HepG2 (cell line): ENCODE data around the gene CAMK1D. TPM values are rescaled to one million over a fixed set of nuclear protein-coding genes. Genes with fewer than 3 reads are reported as not detected.
A peak's percentile ranks its signal among the peaks of the same experiment; 100 is the strongest.

Experiments
- ATAC-seq: fragments of 200-7000 bp; cut with Tn5 transposase; 3 replicates; pipeline ENCODE4 v1.9.1; 2020; ENCODE audit warnings: mild to moderate bottlenecking, moderate library complexity
- BruUV-seq: library from RNA; stranded (reverse); fragments of 400-500 nt; replicated peaks from 2 replicates; lab custom pipeline; 2021; lab: Mats Ljungman, UMichigan
- CTCF ChIA-PET: fragments of 300-600 bp; formaldehyde crosslinking; extraction: SDS; loops from one replicate; lab custom pipeline; 2021; ENCODE audit warnings: low total read pairs, inconsistent platforms, low intra/inter-chr PET ratio; lab: Yijun Ruan, JAX
- POLR2A ChIA-PET: fragments of 350-600 bp; sonication (Branson Sonifier 250); formaldehyde crosslinking; loops from one replicate; lab custom pipeline; 2020; ENCODE audit warnings: antibody characterized with exemption, inconsistent platforms; lab: Yijun Ruan, JAX
- DNase-seq: peaks from one replicate; pipeline ENCODE4 v3.0.0-alpha.2; 2015; ENCODE audit warnings: low spot score
- FAIRE-seq: peaks from 3 replicates; lab custom pipeline; 2011; peaks lifted over from hg19 to GRCh38; lab: Jason Lieb, UNC
- H2AFZ ChIP-seq: one replicate; pipeline ENCODE4 v1.6.1; 2011; ENCODE audit warnings: low read length, inconsistent platforms
- H3K27ac ChIP-seq: fragments of 300-600 bp; 3 replicates; pipeline ENCODE4 v1.8.0; 2011; ENCODE audit warnings: mixed run types, mild to moderate bottlenecking, mixed read lengths, low read length, inconsistent platforms; ENCODE audit not compliant: insufficient read depth; ENCODE audit errors: extremely low read length
- H3K27me3 ChIP-seq, 2 experiments: fragments of 200-600 bp in 1 of 2; 2 replicates in 1 of 2; 3 replicates in 1 of 2; pipeline versions ENCODE4 v1.6.0 to v1.8.0; 2011; ENCODE audit warnings: low read length in 2 of 2, mild to moderate bottlenecking in 2 of 2, moderate library complexity in 2 of 2, inconsistent platforms in 1 of 2; ENCODE audit not compliant: insufficient read depth in 2 of 2, control insufficient read depth in 1 of 2
- H3K36me3 ChIP-seq, 2 experiments: fragments of 200-600 bp in 1 of 2; replicated peaks in 1 of 2; 2 replicates in 1 of 2; 3 replicates in 1 of 2; pipeline versions ENCODE4 v1.5.1 to v1.8.0; 2011; ENCODE audit warnings: low read length in 2 of 2, inconsistent platforms in 1 of 2; ENCODE audit not compliant: insufficient read depth in 2 of 2, control insufficient read depth in 1 of 2
- H3K4me1 ChIP-seq: 2 replicates; pipeline ENCODE4 v1.5.1; 2012; ENCODE audit warnings: low read length, inconsistent platforms; ENCODE audit not compliant: insufficient read depth
- H3K4me2 ChIP-seq: 2 replicates; pipeline ENCODE4 v1.6.0; 2011; ENCODE audit warnings: low read depth, low read length, inconsistent platforms
- H3K4me3 ChIP-seq, 3 experiments: fragments of 200-600 bp in 1 of 3; sonication (generic), shearing (Covaris generic) in 1 of 3; replicated peaks in 1 of 3; 2 replicates each; pipeline ENCODE4 v1.5.1; 2011 to 2016; ENCODE audit warnings: low read length in 3 of 3, inconsistent platforms in 2 of 3, low read depth in 2 of 3, mild to moderate bottlenecking in 2 of 3, control low read depth in 1 of 3, mixed read lengths in 1 of 3; ENCODE audit not compliant: insufficient read depth in 1 of 3
- H3K79me2 ChIP-seq: one replicate; pipeline ENCODE4 v1.6.1; 2011; ENCODE audit warnings: low read length, inconsistent platforms; ENCODE audit not compliant: insufficient read depth
- H3K9ac ChIP-seq: 2 replicates; pipeline ENCODE4 v1.6.0; 2011; ENCODE audit warnings: mild to moderate bottlenecking, low read depth, low read length, inconsistent platforms; ENCODE audit not compliant: insufficient read depth
- H3K9me3 ChIP-seq: 2 replicates; pipeline ENCODE4 v1.5.1; 2012; ENCODE audit warnings: mild to moderate bottlenecking, low read length
- H4K20me1 ChIP-seq: 2 replicates; pipeline ENCODE4 v1.6.0; 2011; ENCODE audit warnings: inconsistent platforms, mild to moderate bottlenecking, low read length, moderate library complexity; ENCODE audit not compliant: insufficient read depth
- AKAP8 ChIP-seq: sonication (generic); formaldehyde crosslinking; IDR thresholded peaks from 2 replicates; pipeline ENCODE4 v1.5.1; 2020; ENCODE audit warnings: mild to moderate bottlenecking, missing genetic modification reagents
- ARID5B ChIP-seq: IDR thresholded peaks from 2 replicates; pipeline ENCODE4 v1.4.0; 2020; ENCODE audit warnings: mild to moderate bottlenecking, missing genetic modification reagents
- CCDC6 ChIP-seq: sonication (generic); formaldehyde crosslinking; IDR thresholded peaks from 2 replicates; pipeline ENCODE4 v1.8.1; 2022; ENCODE audit warnings: mild to moderate bottlenecking, missing genetic modification reagents, moderate library complexity
- CEBPB ChIP-seq: IDR thresholded peaks from 2 replicates; pipeline ENCODE4 v1.6.1; 2011; ENCODE audit warnings: low read depth, low read length, improper control_type of control experiment, borderline replicate concordance
- GFI1 ChIP-seq: sonication (generic); formaldehyde crosslinking; IDR thresholded peaks from 2 replicates; pipeline ENCODE4 v1.5.0; 2020; ENCODE audit warnings: missing genetic modification reagents, mild to moderate bottlenecking, borderline replicate concordance
- NCOR1 ChIP-seq: fragments of 200-600 bp; sonication (generic); IDR thresholded peaks from 2 replicates; pipeline ENCODE4 v1.7.0; 2017; ENCODE audit warnings: antibody characterized with exemption, low read length, borderline replicate concordance
- PHF5A ChIP-seq: IDR thresholded peaks from one replicate; pipeline ENCODE4 v1.6.1; 2018; ENCODE audit warnings: low read depth, missing genetic modification reagents; ENCODE audit not compliant: unreplicated experiment
- RAD21 ChIP-seq: fragments of 450-650 bp; formaldehyde crosslinking; IDR thresholded peaks from 2 replicates; pipeline ENCODE4 v1.5.0; 2020; ENCODE audit warnings: mild to moderate bottlenecking
- SP1 ChIP-seq, 2 experiments: fragments of 450-650 bp in 1 of 2; sonication (generic) in 1 of 2; formaldehyde crosslinking in 1 of 2; IDR thresholded peaks; 2 replicates each; pipeline versions ENCODE4 v1.4.0 to v1.6.1; 2016 to 2020; ENCODE audit warnings: missing genetic modification reagents in 1 of 2
- ZMYM3 ChIP-seq: sonication (generic); formaldehyde crosslinking; IDR thresholded peaks from 2 replicates; pipeline ENCODE4 v1.5.1; 2020; ENCODE audit warnings: mild to moderate bottlenecking, missing genetic modification reagents
- ZNF136 ChIP-seq: sonication (generic); formaldehyde crosslinking; IDR thresholded peaks from 2 replicates; pipeline ENCODE4 v1.8.1; 2022; ENCODE audit warnings: low read depth, mild to moderate bottlenecking, moderate library complexity, missing genetic modification reagents
- ZNF576 ChIP-seq: sonication (generic); formaldehyde crosslinking; IDR thresholded peaks from 2 replicates; pipeline ENCODE4 v1.4.0; 2020; ENCODE audit warnings: mild to moderate bottlenecking, missing genetic modification reagents
- ZNF615 ChIP-seq: sonication (generic); formaldehyde crosslinking; IDR thresholded peaks from 2 replicates; pipeline ENCODE4 v1.5.0; 2020; ENCODE audit warnings: mild to moderate bottlenecking, missing genetic modification reagents, borderline replicate concordance
- ZNF672 ChIP-seq: sonication (generic); formaldehyde crosslinking; IDR thresholded peaks from 2 replicates; pipeline ENCODE4 v1.8.1; 2022; ENCODE audit warnings: missing genetic modification reagents
- ZNF691 ChIP-seq: sonication (generic); formaldehyde crosslinking; IDR thresholded peaks from 2 replicates; pipeline ENCODE4 v1.4.0; 2020; ENCODE audit warnings: missing genetic modification reagents, low read depth, mild to moderate bottlenecking, borderline replicate concordance
- ZSCAN21 ChIP-seq: sonication (generic); formaldehyde crosslinking; IDR thresholded peaks from 2 replicates; pipeline ENCODE4 v1.8.0; 2022; ENCODE audit warnings: mild to moderate bottlenecking, missing genetic modification reagents, moderate library complexity, borderline replicate concordance
- WGBS: methylation state at CpG from one replicate; pipeline ENCODE4 v1.1.6; 2017; ENCODE audit warnings: low lambda C conversion rate; 5-methylcytosine and 5-hydroxymethylcytosine counted together
- in situ Hi-C: cut with HindIII; loops from 2 replicates; pipeline ENCODE4 v1.10.0; 2017; ENCODE audit warnings: low pct_unique_long_range_greater_than_20kb; ENCODE audit not compliant: extremely low pct_ligation_motif_present
- intact Hi-C: fragments of 100-400 bp; cut with micrococcal nuclease; formaldehyde crosslinking; loops from one replicate; pipeline ENCODE4 v1.10.0; 2022; ENCODE audit not compliant: unreplicated experiment
- polyA plus RNA-seq, 8 experiments: library from polyadenylated mRNA; depleted of rRNA in 3 of 8; stranded (reverse) in 7 of 8; unstranded in 1 of 8; fragments of >200 nt; fragmentation: Illumina TruSeq in 4 of 8; extraction: Trizol in 4 of 8; gene quantifications; 2 replicates each; pipeline versions ENCODE4 v1.2.1 to v1.2.3, GENCODE V29; 2011 to 2016; ENCODE audit warnings: low read depth in 4 of 8, missing spikeins in 1 of 8, mixed read lengths in 1 of 8; ENCODE audit not compliant: insufficient read depth in 1 of 8
- total RNA-seq, 5 experiments: library from RNA; depleted of rRNA; stranded (reverse); fragments of >200 nt; fragmentation: Illumina TruSeq; extraction: Trizol; gene quantifications; 2 replicates each; pipeline ENCODE4 v1.2.3, GENCODE V29; 2016; ENCODE audit warnings: low read depth in 1 of 5
- TF ChIP-seq, protein P1 (sequence below): sonication (generic); formaldehyde crosslinking; IDR thresholded peaks from 2 replicates; pipeline ENCODE4 v1.5.0; 2020; ENCODE audit warnings: mild to moderate bottlenecking, missing genetic modification reagents, moderate library complexity

Gene CAMK1D
- total and polyA plus RNA-seq, 2 of the 13 experiments (the other 11 are each of a cell fraction or from before 2014, with no cell fraction given), result under 0.01 TPM; not detected in 1

DNA sequence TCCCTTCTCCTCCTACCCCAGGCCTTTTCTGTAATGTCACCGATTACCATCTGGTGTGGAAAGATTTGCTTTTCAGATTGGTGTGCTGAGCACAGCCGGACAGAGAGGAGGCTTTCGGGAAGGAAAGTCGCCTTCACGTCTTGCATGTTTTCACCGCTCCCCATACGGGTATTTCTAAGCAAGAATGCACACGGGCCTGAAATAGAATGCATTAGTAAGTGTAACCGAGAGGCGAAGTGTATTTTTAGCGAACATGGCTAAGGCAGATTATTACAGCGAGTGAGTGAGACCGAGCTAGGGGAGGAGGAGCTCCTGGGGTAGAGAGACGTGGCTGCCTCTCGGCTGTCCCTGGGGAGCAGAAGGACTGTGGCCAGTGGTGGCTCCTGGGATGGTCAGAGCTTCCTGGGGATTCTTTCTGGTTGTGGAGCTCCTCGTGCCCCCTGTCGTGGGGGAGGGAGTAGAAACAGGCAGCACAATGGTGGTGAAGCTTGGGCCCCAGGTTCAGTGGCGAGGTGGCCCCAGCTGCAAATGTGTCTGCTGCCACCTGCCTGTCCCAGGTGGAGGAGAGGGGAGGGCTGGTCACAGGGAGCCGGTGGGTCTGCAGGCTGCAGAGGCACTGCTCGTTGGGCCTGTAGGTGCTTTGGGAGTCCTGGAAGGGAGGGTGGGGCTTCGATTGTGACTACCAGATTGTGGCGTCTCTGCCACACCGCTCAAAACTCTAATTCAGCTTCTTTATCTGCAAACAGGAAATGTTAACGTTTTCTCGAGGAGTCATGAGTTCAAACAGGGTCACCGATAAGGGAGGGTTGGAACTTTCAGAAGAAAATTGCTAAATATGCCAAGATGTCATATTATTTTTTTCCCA is 135.8 kb downstream of the CAMK1D start:
- H2AFZ ChIP-seq, result no peak overlapping the region
- intact Hi-C loops, result no loop called here
- no TSS peak for BruUV-seq
- ATAC-seq, result peak; percentile 89
- in situ Hi-C loops, result no loop called here
- no peak overlapping the region for H3K27ac ChIP-seq
- WGBS, result 54% methylated on average over 26 of the region's 26 CpGs
- FAIRE-seq, result no peak
- no peaks in the 10 kb centered on the region for H4K20me1 ChIP-seq
- H3K9me3 ChIP-seq, result no peaks in the 10 kb centered on the region
- DNase-seq, result peak; percentile 13
- no peaks in the 10 kb centered on the region for H3K79me2 ChIP-seq
- H3K4me3 ChIP-seq, result no peak overlapping the region
- no peak overlapping the region for H3K9ac ChIP-seq
- H3K4me1 ChIP-seq, result no peaks in the 10 kb centered on the region
- no peak overlapping the region for H3K4me2 ChIP-seq
- CTCF ChIA-PET, result no interaction called here
- no peaks in the 10 kb centered on the region for H3K36me3 ChIP-seq
- POLR2A ChIA-PET, result no interaction called here
- H3K27me3 ChIP-seq, result no peaks in the 10 kb centered on the region; a peak in 1 of 5 replicates
- no peak for TF ChIP-seq GFI1 (CRISPR knock-in tag)
- TF ChIP-seq SP1 (IDR thresholded peaks at IDR 0.05), result no peak
- TF ChIP-seq SP1 (CRISPR knock-in tag; IDR thresholded peaks at IDR 0.05), result no peak
- TF ChIP-seq, protein P1, sequence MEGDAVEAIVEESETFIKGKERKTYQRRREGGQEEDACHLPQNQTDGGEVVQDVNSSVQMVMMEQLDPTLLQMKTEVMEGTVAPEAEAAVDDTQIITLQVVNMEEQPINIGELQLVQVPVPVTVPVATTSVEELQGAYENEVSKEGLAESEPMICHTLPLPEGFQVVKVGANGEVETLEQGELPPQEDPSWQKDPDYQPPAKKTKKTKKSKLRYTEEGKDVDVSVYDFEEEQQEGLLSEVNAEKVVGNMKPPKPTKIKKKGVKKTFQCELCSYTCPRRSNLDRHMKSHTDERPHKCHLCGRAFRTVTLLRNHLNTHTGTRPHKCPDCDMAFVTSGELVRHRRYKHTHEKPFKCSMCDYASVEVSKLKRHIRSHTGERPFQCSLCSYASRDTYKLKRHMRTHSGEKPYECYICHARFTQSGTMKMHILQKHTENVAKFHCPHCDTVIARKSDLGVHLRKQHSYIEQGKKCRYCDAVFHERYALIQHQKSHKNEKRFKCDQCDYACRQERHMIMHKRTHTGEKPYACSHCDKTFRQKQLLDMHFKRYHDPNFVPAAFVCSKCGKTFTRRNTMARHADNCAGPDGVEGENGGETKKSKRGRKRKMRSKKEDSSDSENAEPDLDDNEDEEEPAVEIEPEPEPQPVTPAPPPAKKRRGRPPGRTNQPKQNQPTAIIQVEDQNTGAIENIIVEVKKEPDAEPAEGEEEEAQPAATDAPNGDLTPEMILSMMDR (CRISPR knock-in tag), result peak; percentile 67
- no peak for TF ChIP-seq ZNF576 (CRISPR knock-in tag)
- TF ChIP-seq ZSCAN21 (CRISPR knock-in tag), result no peak
- TF ChIP-seq CEBPB, result no peak
- TF ChIP-seq PHF5A, result no peak
- no peak for TF ChIP-seq ZNF691 (CRISPR knock-in tag)
- no peak for TF ChIP-seq ARID5B (CRISPR knock-in tag)
- TF ChIP-seq AKAP8 (CRISPR knock-in tag), result no peak
- no peak for TF ChIP-seq ZNF136 (CRISPR knock-in tag)
- TF ChIP-seq ZNF672 (CRISPR knock-in tag), result no peak
- TF ChIP-seq ZMYM3, result no peak
- TF ChIP-seq RAD21 (CRISPR knock-in tag), result 0 out of 2 replicates have a peak, but pooled peaks have one; percentile 14
- no peak for TF ChIP-seq ZNF615 (CRISPR knock-in tag)
- TF ChIP-seq CCDC6, result no peak
- no peak for TF ChIP-seq NCOR1
